SW 1271 (cell line): ENCODE results near the gene PDE11A.
"Not testable (repeated sequence)": the region's sequence is repeated elsewhere in the genome, so short reads cannot be mapped to it uniquely, and the experiment has no call there.

Experiments used
- DNase-seq, 2 experiments: peaks; one replicate each; lab custom pipeline; 2025; lab: John Stamatoyannopoulos, UW

The PDE11A gene

GRCh38 chr2:178072383-178073301 is at the start of gene PDE11A:
TSS of gene PDE11A (minus strand) at chr2:178072777. CDS start at chr2:178072437, 340 bp downstream.
- DNase-seq, result peak; percentile 53 to 79

GRCh38 chr2:178119179-178119922 is 46.8 kb upstream of the PDE11A start:
- no peak for DNase-seq

- no peak for DNase-seq
Observed at GRCh38 chr2:178117725-178118124, 45.1 kb upstream of the PDE11A start.

- no peak for DNase-seq
Observed at GRCh38 chr2:178115271-178115670, 42.7 kb upstream of the PDE11A start.

- no peak for DNase-seq
Observed at GRCh38 chr2:178114462-178114861, 41.9 kb upstream of the PDE11A start.

GRCh38 chr2:178112202-178113152 is 39.9 kb upstream of the PDE11A start, which contains the start of gene RBM45:
TSS of gene RBM45 (plus strand) at chr2:178112437. CDS start at chr2:178112547, 110 bp downstream.
- DNase-seq, result peak; percentile 63 to 84

GRCh38 chr2:178111743-178112142 is 39.2 kb upstream of the PDE11A start:
- DNase-seq, result no peak

- DNase-seq, result no peak
Observed at GRCh38 chr2:178110681-178111080, 38.1 kb upstream of the PDE11A start.

GRCh38 chr2:178109813-178110212 is 37.2 kb upstream of the PDE11A start:
- DNase-seq, result peak in 1 of 2 experiments; percentile 61

- no peak for DNase-seq
Observed at GRCh38 chr2:178108176-178108575, 35.6 kb upstream of the PDE11A start.

GRCh38 chr2:178106053-178106452 is 33.5 kb upstream of the PDE11A start:
- DNase-seq, result no peak

- no peak for DNase-seq
Observed at GRCh38 chr2:178105566-178105965, 33.0 kb upstream of the PDE11A start.

GRCh38 chr2:178101321-178102079 is 28.9 kb upstream of the PDE11A start:
- no peak for DNase-seq

GRCh38 chr2:178093471-178093870 is 20.9 kb upstream of the PDE11A start:
- DNase-seq, result no peak

- no peak for DNase-seq
Observed at GRCh38 chr2:178088774-178089270, 16.2 kb upstream of the PDE11A start.

GRCh38 chr2:178084273-178084672 is 11.7 kb upstream of the PDE11A start:
- DNase-seq, result no peak

- no peak for DNase-seq
Observed at GRCh38 chr2:178082408-178083045, 9.9 kb upstream of the PDE11A start.

GRCh38 chr2:178079279-178079678 is 6.7 kb upstream of the PDE11A start:
- not testable (repeated sequence) for DNase-seq

- DNase-seq, result no peak
Observed at GRCh38 chr2:178076130-178076529, 3.6 kb upstream of the PDE11A start.

GRCh38 chr2:178075006-178075326 is 2.4 kb upstream of the PDE11A start:
- peak in 1 of 2 experiments; percentile 35 for DNase-seq
